Fibroblast of skin of abdomen (primary cell): Measurements from ENCODE around the gene USP48.
"Not testable (repeated sequence)": the region's sequence is repeated elsewhere in the genome, so short reads cannot be mapped to it uniquely, and the experiment has no call there.

ENCODE experiments used
- DNase-seq: peaks from one replicate; pipeline ENCODE4 v3.0.0-alpha.2; 2013

Gene USP48

DNA sequence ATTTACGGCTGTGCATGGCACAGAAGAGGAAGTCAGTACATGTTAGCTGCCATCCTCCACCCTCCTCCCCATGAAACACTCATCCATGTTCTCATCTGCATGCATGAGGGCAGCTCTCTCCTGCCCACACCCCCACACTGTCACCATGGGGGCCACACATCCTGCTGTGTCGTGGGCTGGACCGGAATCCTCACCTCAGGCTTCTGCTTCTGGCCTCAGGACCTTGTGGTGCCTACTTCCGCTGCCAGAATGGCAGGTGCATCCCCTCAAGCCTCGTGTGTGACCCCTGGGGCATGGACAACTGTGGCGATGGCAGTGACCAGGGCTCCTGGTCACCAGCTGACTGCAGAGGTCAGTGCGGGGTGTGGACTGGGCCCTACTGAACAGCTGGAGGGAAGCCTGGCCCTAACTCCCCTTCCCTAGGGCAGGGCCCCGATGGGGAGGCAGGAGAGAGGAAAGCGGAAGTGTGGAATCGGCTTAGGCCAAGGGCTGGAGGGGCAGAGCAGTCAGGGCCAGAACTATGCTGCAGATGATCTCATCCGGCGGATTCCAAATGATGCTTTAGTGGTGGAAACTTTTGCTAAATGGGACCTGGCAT, 32.9 kb upstream of the USP48 start:
- no peak for DNase-seq

DNA sequence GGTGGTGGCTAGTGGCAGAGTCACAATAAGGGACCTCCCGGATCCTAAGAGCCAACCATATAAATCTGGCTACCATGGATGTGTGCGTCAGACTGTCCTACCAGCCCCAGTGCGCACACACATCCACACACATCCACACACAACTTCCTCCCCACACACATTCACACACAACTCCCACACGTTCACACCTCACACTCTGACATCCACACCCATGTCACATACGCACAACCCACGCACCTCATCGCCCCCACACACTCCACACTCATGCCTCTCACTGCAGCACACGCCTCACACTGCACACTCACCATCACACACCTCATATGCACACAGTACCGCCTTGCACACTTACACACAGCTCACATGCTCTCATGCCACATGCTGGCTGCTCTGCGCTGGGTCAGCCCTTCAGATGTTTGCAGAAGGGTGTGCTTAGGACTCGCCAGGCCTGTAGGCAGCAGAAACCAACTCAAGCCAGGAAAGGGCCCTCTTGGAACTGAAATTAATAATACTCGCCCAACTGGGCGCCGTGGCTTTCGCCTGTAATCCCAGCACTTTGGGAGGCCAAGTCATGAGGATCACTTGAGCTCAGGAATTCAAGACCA, 32.1 kb upstream of the USP48 start:
- DNase-seq, result no peak

DNA sequence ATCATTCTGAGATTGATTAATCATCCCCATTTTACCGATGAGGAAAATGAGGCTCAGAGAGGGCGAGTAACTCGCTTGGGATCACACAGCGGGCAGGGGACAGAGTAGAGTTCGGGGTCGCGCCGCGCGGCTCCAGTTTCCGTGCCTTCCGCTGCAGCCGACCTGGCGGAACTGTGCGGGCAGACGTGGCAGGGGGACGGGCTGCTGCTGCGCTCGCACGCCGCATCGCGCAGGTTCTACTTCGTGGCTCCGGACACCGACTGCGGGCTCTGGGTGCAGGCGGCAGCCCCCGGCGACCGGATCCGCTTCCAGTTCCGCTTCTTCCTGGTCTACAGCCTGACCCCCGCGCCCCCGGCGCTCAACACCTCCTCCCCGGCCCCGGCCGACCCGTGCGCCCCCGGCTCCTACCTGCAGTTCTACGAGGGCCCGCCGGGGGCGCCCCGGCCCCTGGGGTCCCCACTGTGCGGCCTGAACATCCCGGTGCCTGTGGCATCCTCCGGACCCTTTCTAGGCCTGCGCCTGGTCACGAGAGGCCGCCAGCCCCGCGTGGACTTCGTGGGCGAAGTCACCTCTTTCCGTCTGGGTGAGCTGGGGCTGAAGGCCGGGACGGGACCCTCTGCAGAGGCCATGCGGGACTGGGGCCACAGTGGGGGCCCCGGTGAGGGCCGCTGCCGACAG, 31.4 kb upstream of the USP48 start:
- peak; percentile 16 for DNase-seq

DNA sequence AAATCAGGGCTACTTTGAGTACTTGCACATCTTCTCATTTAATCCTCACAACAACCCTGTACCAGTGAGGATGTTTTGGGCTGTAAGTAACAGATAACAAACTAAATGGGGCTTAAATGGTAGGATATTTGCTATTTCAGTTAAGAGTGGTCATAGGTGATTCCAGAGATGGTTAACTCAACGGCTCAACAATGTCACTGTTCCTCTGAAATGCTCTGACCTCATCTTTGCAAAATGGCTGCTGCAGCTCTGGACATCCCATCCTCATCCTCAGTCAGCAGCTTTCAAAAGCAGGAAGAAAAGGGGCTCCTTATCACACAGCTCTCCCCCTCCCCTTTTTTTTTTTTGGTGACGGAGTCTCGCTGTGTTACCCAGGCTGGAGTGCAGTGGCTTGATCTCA, 30.6 kb upstream of the USP48 start:
- no peak for DNase-seq

DNA sequence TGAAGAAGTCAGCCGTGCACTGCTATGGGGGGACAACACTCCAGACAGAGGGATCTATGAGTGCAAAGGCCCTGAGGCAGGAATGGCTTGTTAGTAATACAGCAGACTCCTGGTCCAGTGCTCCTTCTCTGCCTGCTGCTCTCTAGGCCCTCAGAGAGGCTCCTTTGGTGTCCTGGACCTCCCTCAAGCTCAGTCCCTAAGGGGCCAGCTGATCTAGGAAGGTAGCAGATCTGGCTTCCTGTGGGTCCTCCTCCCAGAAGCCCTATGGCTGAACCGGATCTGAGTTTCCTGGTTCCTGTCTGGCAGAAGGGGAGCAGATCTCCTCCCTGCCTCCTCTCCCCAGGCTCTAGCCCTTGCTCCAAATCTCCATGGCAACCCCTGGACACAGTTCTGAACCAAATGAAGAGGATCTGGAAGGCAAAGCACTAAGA, 28.9 kb upstream of the USP48 start, which contains the start of gene LDLRAD2:
Gene LDLRAD2 (plus strand): TSS at position 391 of the 431 bp plus-strand sequence. CDS start 187 bp downstream, outside the sequence.
- DNase-seq, result no peak

DNA sequence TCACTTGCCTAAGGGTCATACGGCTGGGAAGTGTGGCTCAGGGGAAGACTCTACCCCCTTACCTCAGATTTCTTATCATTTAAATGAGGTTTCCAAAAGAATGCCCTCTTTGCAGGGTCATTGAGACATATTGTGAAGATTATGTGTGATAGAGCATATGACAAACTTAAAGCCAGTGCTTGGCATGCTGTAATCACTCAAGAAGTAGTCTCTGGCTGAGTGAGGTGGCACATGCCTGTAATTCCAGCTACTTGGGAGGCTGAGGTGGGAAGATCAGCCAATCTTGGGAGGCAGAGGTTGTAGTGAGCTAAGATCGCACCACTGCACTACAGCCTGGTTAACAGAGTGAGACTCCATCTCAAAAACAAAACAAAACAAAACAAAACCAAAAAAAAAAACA, 21.6 kb upstream of the USP48 start:
- no peak for DNase-seq

DNA sequence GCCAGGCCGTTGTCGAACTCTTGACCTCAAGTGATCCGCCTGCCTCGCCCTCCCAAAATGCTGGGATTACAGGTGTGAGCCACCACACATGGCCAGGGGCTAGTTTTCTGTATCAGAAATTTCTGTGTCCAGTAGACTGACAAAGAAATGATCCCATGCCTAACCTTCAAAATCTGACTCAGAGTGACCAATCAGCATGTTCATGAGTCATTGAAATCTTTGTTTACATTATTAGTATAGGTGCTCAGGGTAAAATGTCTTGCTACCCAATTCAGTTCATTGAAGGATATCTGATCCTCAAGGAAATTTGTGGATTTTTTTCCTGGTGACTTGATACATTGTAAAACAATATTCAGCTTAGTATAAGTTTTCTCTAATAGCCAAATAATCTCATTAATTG, 18.2 kb upstream of the USP48 start:
- no peak for DNase-seq

DNA sequence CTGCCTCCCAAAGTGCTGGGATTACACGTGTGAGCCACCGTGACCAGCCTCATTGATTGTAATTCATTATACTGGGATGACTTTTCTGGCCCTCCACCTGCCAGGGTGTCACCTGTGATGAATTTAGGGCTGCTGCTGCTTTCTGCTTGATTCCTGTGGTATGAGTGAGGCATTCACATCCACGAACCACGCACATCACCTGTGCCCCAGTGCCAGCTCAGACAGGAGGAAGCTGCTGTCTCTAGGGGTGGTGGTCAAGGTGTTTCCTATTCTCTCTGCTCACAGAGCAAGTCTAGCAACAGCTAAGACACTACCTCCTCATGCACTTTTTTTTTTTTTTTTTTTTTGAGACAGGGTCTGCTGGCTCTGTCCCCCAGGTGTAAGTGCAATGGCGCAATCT, 16.8 kb upstream of the USP48 start:
- no peak for DNase-seq

DNA sequence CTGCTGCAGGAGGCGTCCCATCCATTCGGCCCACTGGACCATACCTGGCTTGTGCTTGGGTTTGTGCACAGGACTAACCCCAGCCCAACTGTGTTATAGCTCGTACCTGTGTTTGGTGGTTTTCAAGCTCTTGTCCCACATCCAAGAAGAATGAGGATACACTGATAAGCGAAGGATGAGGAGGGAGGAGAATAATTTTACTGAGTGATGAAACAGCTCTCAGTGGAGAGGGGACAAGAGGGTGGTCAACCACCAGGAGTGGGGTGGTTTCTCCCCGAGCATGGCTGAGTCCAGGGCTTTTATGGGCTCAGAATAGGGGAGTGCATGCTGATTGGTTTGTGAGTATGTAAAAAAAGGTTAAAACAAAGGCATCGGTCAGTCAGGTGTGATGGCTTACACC, 12.1 kb upstream of the USP48 start:
- no peak for DNase-seq

DNA sequence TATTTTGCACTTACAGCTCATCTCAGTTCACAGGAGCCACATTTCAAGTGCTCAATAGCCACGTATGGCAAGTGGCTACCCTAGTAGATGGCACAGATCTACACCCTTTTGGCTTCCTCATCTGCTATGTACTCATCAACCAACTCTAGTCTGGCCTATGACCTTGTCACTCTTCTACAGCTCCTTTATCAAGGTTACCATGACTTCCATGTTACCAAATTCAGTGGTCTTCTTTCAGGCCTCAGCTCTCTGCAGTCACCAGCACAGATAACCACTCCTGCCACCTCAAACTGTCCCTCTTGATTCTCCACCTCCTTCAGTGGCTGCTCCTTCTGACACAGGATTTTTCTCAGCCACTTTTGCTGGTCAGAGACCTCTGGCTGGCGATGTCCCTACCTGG, 11.7 kb upstream of the USP48 start:
- no peak for DNase-seq

DNA sequence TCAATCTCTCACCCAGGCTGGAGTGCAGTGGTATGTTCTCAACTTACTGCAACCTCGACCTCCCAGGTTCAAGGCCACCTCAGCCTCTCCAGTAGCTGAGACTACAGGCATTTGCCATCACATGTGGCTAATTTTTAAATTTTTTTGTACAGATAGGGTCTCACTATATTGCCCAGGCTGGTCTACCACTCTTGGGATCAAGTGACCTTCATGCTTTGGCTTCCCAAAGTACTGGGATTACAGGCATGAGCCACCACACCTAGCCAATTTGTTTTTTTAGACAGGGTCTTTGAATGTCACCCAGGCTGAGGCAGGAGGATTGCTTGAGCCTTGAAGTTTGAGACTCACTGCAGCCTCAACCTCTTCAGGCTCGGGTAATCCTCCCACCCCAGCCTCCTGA, 10.2 kb upstream of the USP48 start:
- DNase-seq, result no peak

DNA sequence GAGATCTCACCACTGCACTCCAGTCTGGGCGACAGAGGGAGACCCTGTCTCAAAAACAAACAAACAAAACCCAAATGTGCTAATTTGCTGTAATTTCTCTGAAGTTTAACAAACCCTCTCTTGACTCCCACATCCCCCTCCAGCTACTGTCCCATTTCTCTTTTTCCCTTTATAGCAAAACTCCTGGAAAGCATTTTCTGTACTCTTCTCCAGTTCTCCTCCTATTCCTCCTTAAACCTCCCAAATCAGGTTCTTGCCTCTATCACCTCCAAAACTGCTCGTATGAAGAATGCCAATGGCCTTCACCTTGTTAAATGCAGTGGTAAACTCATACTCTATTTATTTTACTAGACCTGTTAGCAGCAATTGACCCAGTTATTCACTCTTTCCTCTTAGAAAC, 3.7 kb upstream of the USP48 start:
- no peak for DNase-seq

DNA sequence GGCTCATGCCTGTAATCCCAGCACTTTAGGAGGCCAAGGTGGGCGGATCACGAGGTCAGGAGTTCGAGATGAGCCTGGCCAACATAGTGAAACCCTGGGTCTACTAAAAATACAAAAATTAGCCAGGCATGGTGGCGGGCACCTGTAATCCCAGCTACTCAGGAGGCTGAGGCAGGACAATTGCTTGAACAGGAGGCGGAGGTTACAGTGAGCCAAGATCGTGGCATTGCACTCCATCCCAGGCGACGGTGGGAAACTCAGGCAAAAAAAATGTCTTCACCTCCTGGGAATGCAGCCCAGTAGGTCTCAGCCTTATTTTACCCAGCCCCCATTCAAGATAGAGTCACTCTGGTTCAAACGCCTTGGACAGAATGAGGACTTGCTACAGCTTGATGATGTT, 2.8 kb upstream of the USP48 start:
- DNase-seq, result not testable (repeated sequence)

DNA sequence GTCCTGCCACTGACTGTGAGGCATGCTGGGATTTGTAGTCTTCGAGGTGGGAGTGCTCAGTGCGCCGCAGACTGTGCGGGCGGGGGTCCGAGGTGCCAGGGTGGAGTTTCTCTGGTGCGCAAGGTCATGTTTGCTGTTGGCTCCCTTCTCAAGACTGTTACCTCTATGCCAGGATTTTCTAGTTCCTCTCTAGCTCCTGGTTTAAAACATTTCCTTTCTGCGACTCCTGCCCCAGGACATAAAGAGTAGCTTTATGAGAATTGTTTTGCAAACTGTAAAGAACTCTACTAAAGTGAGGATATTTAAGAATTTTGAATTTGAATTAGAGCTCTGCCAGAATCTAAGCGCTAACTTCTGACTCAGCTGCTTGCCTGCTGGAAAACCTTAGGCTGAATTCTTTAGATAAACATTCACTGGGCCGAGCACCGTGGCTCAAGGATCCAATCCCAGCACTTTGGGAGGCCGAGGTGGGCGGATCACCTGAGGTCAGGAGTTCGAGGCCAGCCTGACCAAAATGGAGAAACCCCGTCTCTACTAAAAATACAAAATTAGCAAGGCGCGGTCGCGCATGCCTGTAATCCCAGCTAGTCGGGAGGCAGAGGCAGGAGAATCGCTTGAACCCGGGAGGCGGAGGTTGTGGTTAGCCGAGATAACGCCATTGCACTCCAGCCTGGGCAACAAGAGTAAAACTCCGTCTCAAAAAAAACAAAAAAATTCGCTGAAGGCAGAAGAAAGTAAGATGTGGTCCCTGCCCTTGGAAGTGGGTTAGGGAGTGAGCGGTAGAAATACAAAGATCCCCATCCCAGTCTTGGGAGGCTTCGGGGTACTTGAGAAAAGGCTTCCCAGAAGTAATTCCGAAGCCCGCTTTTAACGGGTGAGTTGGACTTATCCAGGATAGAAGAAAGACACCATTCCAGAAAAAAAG, 992 bp upstream of the USP48 start:
- DNase-seq, result no peak

DNA sequence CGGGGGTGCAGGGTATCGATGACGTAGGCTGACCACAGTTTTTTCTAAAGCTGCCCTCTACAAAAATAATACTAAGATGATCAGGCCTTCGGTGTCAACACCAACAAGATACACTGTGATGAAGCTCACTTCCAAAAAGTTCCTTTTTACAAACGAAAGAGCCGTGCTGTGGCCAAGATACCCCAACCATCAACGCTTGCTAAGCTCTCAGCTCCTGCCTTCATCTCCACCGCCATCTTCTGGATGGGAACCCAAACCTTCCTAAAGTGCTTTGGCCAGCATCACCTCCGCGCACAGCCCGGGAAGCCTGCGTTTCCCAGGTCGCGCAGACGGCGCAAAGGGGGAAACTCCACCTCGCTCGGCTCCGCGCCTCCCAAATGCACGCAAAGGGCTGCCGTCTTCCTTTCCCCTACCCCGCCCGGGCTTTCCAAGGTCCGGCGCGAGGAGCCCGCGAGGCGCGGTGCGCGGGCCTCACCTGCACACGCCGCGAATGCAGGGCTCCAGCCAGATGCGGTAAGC, 541 bp downstream of the USP48 start:
- peak; percentile 44 for DNase-seq

DNA sequence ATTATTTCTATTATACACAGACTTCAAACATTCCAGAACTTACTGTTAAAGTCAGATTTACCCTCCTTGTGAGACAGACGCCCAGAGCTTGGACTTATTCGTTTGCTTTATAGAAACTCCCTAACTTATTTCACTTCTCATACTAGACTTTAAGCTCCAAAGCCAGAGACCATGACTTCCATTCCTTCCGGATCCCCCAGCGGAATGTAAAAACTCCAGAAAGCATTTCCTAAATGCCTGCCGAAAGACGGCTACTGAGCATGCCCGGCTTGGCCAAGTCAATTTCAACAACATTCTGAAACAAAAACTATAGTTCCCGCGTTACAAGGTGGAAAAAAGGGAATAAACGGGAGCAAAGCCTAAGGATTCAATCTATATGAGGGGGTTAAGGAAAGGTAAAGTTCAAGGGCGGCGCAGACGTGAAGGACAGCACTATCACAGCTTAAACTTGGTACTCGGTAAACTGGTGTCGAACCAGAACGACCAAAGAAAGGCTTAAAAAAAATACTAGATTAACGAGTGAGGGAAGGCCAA, 1.1 kb downstream of the USP48 start:
- peak; percentile 59 for DNase-seq

DNA sequence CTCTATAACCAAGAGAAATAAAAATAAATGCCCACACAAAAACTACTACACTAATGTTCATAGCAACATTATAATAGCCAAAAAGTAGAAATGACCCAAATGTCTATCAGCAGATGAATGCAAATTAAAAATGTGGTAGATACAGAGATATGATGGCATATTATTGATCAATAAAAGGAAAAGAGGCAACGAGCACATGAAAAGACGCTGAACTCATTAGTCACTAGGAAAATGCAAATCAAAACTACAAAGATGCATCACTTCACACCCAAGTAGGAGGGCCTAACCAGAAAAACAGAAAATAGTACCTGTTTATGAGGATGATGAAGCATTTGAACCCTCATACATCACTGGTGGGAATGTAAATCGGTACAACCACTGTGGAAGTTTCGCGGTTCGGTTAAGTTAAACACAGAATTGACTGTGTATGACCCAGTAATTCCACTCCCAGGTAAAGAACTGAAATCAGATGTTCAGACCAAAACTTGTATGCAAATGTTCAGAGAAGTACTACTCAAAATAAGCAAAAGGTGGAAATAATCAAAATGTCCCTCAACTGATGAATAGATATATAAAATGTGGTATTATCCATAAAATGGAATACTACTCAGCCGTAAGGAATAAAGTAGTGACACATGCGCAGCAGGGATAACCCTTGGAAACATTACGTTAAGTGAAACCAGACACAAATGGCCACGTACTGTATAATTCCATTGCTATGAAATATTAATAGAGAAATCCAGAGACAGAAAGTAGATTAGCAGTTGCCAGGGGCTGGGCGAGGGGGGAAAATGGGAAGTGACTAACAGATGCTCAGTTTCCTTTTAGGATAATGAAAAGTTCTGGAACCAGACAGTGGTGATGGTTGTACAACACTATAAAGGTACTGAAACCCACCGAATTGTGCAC, 3.1 kb downstream of the USP48 start:
- peak; percentile 14 for DNase-seq

DNA sequence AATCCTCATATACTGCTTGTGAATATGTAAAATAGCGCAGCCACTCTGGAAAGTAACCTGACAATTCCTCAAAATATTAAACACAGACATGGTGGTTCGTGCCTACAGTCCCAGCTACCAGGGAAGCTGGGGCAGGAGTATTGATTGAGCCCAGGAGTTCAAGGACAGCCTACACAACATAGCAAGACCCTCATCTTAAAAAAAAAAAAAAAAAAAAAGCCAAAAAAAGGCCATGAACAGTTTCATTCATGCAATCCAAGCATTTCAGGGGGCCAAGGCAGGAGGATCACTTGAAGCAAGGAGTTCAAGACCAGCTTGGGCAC, 4.6 kb downstream of the USP48 start:
- no peak for DNase-seq

DNA sequence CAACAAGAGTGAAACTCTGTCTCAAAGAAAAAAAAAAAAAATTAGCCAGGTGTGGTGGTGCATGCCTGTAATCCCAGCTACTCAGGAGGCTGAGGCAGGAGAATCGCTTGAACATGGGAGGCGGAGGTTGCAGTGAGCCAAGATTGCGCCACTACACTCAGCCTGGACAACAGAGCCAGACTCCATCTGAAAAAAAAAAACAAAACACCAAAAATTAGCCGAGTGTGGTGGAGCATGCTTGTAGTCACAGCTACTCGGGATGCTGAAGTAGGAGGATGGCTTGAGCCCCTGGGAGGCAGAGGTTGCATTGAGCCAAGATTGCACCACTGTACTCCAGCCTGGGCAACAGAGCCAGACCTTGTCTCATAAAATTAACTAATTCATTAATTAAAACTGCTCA, 6.0 kb downstream of the USP48 start:
- DNase-seq, result not testable (repeated sequence)

DNA sequence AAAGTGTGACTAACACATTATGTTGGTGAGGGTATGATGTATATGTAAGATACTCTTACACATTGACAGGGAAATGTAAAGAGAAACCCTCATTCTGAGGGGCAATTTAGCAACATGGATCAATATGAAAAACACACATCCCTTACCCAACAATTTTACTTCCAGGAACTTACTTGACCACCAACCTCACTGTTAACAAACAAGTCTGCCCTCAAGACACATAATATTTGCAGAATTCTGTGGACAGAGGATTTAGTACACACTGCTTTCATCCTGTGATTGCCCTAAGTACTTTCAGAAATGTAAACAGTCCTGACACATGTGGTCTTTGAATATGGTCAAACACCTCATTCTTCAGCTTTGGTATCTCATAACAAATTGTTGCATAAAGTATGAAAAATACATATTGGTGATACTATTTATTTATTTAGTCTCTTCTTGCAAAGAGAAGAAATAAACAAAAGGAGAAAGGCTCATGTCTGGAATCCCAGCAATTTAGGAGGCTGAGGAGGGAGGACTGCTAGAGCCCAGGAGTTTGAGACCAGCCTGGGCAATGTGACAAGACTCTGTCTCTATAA, 6.9 kb downstream of the USP48 start:
- DNase-seq, result peak; percentile 26

DNA sequence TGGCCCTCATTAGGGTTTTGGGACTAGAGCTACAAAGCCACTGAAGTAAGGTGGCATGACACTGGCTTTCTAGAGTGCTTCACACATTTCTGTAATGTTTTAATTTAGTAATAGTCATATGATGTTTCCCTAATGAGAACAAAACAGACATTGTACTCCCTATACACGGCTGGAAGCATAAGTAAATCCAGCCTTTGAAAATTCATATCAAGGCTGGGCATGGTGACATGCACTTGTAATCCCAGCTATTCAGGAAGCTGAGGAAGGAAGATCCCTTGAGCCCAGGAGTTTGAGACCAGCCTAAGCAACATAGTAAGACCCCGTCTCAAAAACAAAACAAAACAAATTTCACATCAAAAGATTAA, 7.4 kb downstream of the USP48 start:
- DNase-seq, result no peak
